GM15510 (cell line): ENCODE data around the gene TFAP2C.

Source experiments
- POLR2A ChIP-seq: IDR thresholded peaks from 3 replicates; pipeline ENCODE4 v1.6.1; 2011; ENCODE audit warnings: borderline replicate concordance; ENCODE audit not compliant: insufficient read length; ENCODE audit errors: extremely low read depth

The TFAP2C gene

DNA sequence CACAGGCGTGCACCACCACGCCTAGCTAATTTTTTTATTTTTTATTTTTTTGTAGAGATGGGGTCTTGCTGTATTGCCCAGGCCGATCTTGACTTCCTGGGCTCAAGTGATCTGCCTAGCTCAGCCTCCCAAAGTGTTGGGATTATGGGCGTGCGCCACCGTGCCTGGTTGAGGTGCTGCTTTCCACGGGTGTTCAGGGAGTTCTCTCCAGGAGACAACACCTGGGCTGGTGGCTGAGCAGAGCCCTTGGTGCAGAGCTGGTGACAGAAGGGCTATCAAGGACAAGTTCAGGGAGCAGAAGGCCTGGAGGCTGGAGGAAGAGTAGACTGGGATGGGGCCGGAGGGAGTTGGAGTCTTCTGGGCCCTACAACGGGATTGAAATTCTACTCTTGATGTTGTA, 34.6 kb downstream of the TFAP2C start:
- no peak for TF ChIP-seq POLR2A

DNA sequence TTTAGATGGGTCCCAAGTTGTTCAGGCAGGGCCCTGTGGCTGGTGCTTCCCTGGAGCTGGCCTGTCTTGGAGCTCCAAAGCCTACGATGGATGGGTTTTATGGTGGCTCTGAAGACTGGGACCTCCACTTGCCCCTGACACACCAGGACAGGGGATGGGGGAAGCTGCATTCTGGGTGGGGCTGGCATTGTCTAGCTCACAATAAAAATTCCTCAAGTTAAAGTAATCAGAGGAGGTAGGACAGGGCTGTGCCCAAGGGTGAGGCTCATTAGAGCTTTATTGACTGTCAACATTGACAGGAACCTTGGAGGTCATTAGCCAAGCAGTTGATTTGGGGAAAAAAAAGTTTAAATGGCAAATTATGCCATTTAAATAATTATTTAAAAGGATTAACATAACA, 35.7 kb downstream of the TFAP2C start:
- no peak for TF ChIP-seq POLR2A

DNA sequence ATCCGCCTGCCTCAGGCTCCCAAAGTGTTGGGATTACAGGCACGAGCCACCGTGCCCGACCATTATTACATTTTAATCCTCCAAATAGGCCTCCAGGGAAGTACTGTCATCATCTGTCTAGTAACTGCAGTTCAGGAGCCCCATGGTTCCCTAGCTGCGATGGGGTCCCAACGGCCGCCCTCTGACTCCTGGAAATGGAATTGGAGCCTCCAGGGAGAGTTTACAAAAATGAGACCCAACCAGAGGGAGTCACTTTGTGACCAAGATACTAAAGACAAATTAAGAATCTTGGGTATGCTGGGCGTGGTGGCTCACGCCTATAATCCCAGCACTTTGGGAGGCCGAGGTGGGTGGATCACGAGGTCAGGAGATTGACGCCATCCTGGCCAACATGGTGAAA, 36.7 kb downstream of the TFAP2C start:
- no peak for TF ChIP-seq POLR2A

DNA sequence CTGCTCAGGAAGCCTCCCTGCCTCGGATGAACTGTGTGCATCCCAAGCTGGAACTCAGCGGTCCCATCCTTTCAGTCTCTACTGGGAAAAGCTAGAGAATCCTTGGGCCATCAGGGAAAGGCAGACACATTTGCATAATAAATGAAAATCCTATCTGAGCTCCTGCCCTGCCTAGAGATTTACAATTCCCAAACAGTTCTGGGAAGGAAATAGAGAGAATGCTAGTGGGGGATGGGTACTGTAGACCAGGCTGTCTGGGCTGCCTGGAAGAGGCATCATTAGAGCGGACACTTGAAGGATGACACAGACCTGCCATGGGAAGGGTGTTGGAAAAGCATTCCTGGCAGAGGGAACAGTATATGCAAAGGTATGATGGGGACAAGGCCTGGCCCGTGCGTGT, 44.3 kb downstream of the TFAP2C start:
- no peak for TF ChIP-seq POLR2A

DNA sequence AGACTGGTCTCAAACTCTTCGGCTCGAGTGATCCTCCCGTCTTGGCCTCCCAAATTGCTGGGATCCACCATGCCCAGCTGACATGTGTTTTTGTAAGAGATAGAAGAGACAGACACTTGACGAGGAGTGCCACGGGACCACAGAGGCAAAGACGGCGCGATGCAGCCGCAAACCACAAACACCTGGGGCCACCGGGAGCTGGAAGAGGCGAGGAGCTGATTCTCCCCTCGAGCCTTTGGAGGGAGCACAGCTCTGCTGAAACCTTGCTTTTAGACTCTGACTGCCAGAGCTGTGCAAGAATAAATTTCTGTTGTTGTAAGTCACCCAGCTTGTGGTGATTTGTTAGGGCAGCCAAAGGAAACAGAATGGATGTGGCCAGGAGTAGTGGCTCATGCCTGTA, 46.9 kb downstream of the TFAP2C start:
- TF ChIP-seq POLR2A = no peak

DNA sequence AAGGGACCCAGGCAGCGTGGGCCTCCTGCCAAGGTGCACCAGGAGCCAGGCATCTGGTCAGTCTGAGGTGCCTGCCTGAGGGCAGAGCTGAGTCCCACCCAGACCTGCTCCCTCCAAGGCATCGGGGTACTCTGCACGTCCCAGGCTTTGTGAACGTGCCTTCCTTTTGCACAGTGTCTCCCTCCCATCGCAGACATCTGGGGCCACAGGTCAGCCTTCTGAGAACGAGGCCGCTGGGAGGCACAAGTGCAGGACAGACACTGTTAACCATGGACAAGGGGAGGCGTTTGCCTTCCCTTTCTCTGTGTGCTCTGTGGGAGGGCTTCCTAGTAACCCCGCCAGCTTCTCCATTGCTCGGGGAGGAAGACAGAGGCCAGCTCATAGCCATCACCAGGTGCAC, 47.6 kb downstream of the TFAP2C start:
- TF ChIP-seq POLR2A = no peak

DNA sequence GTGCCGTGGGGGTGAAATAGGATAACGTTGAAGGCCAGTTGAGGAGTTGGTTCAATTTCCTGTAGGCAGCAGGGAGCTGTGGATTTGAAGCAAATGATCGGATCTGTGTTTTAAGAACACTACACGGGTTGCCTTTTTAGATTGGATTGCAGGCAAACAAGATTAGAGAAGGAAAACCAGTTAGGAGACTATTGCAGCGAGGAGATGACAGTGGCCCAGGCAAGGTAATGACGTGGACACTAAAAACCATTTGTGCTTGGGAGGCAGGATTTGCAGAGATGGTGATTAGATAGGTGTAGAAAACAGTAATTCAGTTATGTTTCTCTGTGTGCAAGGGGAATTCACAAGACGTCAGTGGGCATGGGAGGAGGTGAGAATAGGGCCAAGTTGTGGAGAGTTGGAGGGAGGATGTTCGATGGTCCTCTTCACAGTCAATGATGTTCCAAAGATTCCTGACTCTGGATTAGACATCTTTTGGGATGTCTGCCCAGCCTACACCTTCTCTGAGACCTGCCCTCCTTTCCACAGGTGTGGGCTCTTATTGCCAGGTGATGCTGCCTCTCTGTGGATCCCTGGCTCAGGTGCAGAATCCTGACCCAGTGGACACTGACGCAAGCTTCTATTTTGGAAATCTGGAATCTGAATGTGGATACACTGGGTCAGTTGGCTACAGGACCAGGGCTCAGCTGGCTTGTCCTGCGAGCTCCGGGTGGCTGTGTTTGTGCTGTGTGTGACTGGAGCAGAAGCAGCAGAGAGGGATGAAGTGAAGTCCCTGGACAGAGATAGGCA, 54.2 kb downstream of the TFAP2C start:
- no peak for TF ChIP-seq POLR2A

DNA sequence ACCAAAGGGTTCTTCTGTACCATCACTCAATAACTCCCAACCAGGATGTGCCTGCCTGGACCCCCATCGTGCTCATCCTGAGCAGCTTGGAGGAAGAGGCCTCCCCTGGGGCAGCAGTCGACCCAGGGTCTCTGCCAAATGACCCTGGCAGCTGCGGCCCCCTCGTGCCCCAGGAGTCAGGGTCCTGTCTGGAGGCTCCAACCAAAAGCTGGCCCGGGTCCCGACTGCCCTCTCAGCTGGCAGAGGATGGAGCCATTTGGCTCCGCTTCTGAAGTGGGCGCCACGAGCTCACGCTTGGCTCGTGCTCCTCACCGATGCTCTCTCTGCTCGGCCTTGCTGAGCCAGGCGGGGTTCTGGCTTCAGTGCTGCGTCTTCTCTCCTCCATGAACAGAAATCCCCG, 56.8 kb downstream of the TFAP2C start:
- TF ChIP-seq POLR2A = no peak

DNA sequence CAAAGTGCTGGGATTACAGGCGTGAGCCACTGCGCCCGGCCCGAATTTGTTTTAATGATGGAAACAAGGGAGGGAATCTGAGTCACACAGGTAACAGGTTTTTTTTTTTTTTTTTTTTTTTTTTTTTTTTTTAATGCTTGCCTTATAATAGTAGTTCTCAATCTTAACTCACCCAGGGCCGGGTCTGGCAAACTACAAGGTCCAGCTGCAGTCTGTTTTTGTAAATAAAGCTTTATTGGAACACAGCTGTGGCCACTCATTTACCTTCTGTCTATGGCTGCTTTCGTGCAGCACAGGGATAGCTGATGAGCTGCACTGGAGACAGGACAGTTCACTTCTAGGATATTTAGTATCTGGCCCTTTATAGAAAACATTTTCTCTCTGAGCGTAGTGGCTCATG, 58.0 kb downstream of the TFAP2C start:
- TF ChIP-seq POLR2A = no peak

DNA sequence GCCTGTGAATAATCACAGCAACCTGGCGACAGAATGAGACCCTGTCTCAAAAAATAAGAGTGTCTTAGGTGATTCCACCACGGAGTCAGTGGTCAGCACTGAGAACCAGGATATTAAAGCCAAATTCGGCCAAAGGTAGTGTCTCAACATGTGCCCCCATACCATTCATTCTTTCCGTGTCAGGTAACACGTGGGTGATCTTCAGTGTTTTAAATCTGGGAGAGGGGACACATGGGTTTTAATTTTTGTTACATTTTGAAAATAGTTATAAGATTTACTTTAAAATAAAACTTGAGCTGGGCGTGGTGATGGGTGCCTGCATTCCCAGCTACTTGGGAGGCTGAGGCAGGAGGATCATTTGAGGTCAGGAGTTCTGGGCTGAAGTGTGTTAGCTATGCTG, 59.0 kb downstream of the TFAP2C start:
- no peak for TF ChIP-seq POLR2A
